HepG2 (cell line): ENCODE results near the gene TRPT1. TPM values are rescaled to one million over a fixed set of nuclear protein-coding genes. Genes with fewer than 3 reads are reported as not detected.

Experiments
- GMEB1 ChIP-seq: sonication (generic); formaldehyde crosslinking; IDR thresholded peaks from 2 replicates; pipeline ENCODE4 v1.5.1; 2020; ENCODE audit warnings: missing genetic modification reagents, mild to moderate bottlenecking, borderline replicate concordance
- PRMT3 ChIP-seq: sonication (generic); formaldehyde crosslinking; IDR thresholded peaks from 2 replicates; pipeline ENCODE4 v1.8.1; 2022; ENCODE audit warnings: low read depth, mild to moderate bottlenecking, moderate library complexity, missing genetic modification reagents, borderline replicate concordance
- SMYD3 ChIP-seq: sonication (generic); formaldehyde crosslinking; IDR thresholded peaks from 2 replicates; pipeline ENCODE4 v1.8.1; 2023; ENCODE audit warnings: mild to moderate bottlenecking, missing genetic modification reagents
- TFDP1 ChIP-seq: IDR thresholded peaks from 2 replicates; pipeline ENCODE4 v1.6.1; 2016; ENCODE audit warnings: missing compliant biosample characterization, missing genetic modification reagents, borderline replicate concordance
- ZNF335 ChIP-seq: sonication (generic); formaldehyde crosslinking; IDR thresholded peaks from 2 replicates; pipeline ENCODE4 v1.4.0; 2020; ENCODE audit warnings: missing genetic modification reagents
- ZNF549 ChIP-seq: sonication (generic); formaldehyde crosslinking; IDR thresholded peaks from 2 replicates; pipeline ENCODE4 v1.5.0; 2020; ENCODE audit warnings: missing genetic modification reagents
- ZNF609 ChIP-seq: sonication (generic); formaldehyde crosslinking; IDR thresholded peaks from 2 replicates; pipeline ENCODE4 v1.4.0; 2020; ENCODE audit warnings: mild to moderate bottlenecking, missing genetic modification reagents, borderline replicate concordance
- ZNF639 ChIP-seq: conservative IDR thresholded peaks from 2 replicates; pipeline ENCODE4 v1.6.1; 2018; ENCODE audit warnings: missing genetic modification reagents
- polyA plus RNA-seq, 8 experiments: library from polyadenylated mRNA; depleted of rRNA in 3 of 8; stranded (reverse) in 7 of 8; unstranded in 1 of 8; fragments of >200 nt; fragmentation: Illumina TruSeq in 4 of 8; extraction: Trizol in 4 of 8; gene quantifications; 2 replicates each; pipeline versions ENCODE4 v1.2.1 to v1.2.3, GENCODE V29; 2011 to 2016; ENCODE audit warnings: low read depth in 4 of 8, missing spikeins in 1 of 8, mixed read lengths in 1 of 8; ENCODE audit not compliant: insufficient read depth in 1 of 8
- total RNA-seq, 5 experiments: library from RNA; depleted of rRNA; stranded (reverse); fragments of >200 nt; fragmentation: Illumina TruSeq; extraction: Trizol; gene quantifications; 2 replicates each; pipeline ENCODE4 v1.2.3, GENCODE V29; 2016; ENCODE audit warnings: low read depth in 1 of 5
- TF ChIP-seq, protein P1 (sequence below), 2 experiments: sonication (generic) in 1 of 2; formaldehyde crosslinking in 1 of 2; IDR thresholded peaks; 2 replicates each; pipeline versions ENCODE4 v1.6.1 to v1.9.0; 2014 to 2022; ENCODE audit warnings: antibody characterized with exemption in 1 of 2, borderline replicate concordance in 1 of 2, inconsistent platforms in 1 of 2, low read depth in 1 of 2, missing genetic modification reagents in 1 of 2

The TRPT1 gene
- total and polyA plus RNA-seq, 2 of the 13 experiments (the other 11 are each of a cell fraction or from before 2014, with no cell fraction given) = 24.8 to 40.7 TPM

DNA sequence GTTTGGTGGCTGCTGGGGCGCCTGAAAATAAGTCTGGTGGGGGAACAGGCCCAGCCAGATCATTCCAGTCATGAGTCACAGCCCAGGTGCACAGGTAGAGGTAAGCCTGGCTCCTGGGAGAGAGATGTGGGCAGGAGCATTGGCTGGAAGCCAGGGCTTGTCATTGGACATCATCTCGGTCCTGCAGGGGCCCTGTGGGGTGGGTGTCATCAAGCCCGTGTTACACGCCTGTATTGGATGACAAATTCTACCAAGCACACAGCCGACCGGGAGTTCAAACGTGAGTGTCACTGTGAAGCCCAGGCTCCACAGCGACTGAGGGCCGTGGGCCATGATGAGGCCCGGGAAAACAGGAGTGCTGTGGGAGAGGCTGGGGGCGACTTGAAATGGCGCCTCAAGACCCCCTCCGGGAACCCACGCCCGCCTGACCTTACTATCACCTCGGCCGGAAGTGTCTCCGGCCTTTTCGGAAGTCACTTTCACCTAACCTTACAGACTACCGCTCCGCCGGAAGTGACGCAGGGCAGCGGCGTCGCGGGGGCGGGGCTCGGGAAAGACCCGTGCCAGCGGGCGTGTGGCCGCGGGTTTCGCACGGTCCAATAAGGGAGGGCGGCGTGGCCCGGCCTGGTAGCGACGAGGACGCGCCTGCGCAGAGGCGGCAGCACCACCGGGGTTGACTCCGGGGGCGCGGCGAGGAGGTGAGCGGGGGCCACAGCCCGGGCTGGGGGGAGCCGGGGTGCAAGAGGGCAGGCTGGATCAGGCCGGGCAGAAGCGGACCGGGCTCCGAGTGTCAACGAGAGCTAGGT, 14.7 kb upstream of the TRPT1 start, which contains the start of gene FKBP2 (continued):
- TF ChIP-seq ZNF609 (peak; percentile 33; the same call in 1 of the 2 replicates), PRMT3 (CRISPR knock-in tag) (no peak), TFDP1 (CRISPR knock-in tag) (peak; percentile 84), ZNF335 (peak; percentile 39; the same call in 1 of the 2 replicates), ZNF549 (CRISPR knock-in tag) (0 out of 2 replicates have a peak, but pooled peaks have one; percentile 53), SMYD3 (CRISPR knock-in tag) (no peak), ZNF639 (CRISPR knock-in tag) (peak; percentile 73), GMEB1 (CRISPR knock-in tag) (peak; percentile 91)
- TF ChIP-seq, protein P1, sequence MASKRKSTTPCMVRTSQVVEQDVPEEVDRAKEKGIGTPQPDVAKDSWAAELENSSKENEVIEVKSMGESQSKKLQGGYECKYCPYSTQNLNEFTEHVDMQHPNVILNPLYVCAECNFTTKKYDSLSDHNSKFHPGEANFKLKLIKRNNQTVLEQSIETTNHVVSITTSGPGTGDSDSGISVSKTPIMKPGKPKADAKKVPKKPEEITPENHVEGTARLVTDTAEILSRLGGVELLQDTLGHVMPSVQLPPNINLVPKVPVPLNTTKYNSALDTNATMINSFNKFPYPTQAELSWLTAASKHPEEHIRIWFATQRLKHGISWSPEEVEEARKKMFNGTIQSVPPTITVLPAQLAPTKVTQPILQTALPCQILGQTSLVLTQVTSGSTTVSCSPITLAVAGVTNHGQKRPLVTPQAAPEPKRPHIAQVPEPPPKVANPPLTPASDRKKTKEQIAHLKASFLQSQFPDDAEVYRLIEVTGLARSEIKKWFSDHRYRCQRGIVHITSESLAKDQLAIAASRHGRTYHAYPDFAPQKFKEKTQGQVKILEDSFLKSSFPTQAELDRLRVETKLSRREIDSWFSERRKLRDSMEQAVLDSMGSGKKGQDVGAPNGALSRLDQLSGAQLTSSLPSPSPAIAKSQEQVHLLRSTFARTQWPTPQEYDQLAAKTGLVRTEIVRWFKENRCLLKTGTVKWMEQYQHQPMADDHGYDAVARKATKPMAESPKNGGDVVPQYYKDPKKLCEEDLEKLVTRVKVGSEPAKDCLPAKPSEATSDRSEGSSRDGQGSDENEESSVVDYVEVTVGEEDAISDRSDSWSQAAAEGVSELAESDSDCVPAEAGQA (IDR thresholded peaks at IDR 0.05; ENCODE audit: low read depth) = peak; percentile 77
- TF ChIP-seq, protein P1 (CRISPR knock-in tag; IDR thresholded peaks at IDR 0.05; ENCODE audit: borderline replicate concordance) = no peak
